Measurements from ENCODE around the gene CHAF1A.

- TF ChIP-seq CTCF (IDR thresholded peaks at IDR 0.05; ENCODE audit: borderline replicate concordance, extremely low read depth, low read length, poor library complexity, severe bottlenecking), result no peak
- TF ChIP-seq EZH2 (IDR thresholded peaks at IDR 0.05; ENCODE audit: borderline replicate concordance, low read depth, low read length, severe bottlenecking), result no peak
Measured at GRCh38 chr19:4428326-4428975, 26.0 kb downstream of the CHAF1A start.
